Suppressor macrophage (primary cell): ENCODE data around the gene CCL5.
A peak's percentile ranks its signal among the peaks of the same experiment; 100 is the strongest.

Experiments
- DNase-seq, 4 experiments: peaks; one replicate each; pipeline ENCODE4 v3.0.0-alpha.2; 2020 to 2022
- total RNA-seq, 17 experiments: gene quantifications; one replicate each; lab custom pipeline; 2026; ENCODE audit warnings: mixed read lengths in 6 of 17, inconsistent platforms in 3 of 17; lab: John Stamatoyannopoulos, UW

The CCL5 gene
- 1.1 to 2,557 (median 7.2) reads per million in 17 experiments for total RNA-seq

DNA sequence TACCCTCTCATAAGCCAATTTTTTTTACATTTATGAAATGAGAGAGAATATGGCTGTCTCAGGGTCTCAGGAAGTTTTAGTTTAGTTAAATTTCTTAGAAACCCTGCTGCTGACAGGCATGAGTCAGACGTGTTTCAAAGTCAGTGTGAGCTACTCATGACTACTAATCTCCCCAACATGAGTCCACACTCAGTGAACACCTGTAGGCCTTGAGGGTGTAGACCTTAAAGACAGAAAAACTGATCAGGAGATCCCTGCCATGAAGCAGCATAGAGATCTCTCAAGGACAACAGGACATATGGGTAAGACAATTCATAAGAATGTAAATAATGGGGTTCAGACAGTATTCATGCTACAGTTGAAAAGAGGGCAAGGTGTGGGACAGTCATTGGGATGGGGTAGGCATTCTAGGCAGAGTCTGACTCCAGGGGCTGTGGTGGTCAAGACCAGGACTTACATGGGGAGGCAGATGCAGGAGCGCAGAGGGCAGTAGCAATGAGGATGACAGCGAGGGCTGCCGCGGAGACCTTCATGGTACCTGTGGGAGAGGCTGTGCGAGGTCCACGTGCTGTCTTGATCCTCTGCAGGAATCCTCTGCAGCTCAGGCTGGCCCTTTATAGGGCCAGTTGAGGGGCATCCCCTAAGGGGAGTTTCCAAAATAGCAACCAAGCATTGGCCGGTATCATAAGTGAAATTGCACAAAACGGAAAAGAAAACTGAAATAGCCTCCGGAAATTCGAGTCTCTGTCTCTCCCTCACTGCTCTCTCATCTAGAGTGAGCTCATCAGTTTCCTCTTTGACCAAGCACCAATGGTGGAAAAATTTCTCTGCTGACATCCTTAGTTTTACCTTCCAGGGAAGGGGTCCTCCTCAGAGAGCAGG lies at the start of gene CCL5:
CCL5 (minus strand) TSS at position 588 of the 882 bp plus-strand sequence.
- peak; percentile 40 to 71 (median 67) for DNase-seq

DNA sequence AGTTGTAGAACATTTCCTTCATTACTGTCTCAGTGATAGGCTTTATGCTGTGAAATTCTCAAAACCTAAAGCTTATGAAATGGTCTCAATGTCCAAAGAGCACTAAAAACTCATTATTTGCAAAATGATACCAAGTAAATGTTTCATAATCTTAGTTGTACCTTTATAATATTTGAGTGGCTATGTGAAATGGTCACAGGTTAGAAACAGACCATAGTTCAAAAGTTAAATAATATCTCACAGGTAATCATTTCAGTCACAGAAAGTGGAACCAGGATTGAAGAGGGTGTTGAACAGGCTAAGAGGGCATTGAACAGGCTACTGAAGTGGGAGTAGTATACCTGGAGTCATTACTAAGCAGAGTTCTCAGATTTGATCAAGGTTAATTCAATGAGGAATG lies 47.6 kb upstream of the CCL5 start:
- DNase-seq, result no peak

DNA sequence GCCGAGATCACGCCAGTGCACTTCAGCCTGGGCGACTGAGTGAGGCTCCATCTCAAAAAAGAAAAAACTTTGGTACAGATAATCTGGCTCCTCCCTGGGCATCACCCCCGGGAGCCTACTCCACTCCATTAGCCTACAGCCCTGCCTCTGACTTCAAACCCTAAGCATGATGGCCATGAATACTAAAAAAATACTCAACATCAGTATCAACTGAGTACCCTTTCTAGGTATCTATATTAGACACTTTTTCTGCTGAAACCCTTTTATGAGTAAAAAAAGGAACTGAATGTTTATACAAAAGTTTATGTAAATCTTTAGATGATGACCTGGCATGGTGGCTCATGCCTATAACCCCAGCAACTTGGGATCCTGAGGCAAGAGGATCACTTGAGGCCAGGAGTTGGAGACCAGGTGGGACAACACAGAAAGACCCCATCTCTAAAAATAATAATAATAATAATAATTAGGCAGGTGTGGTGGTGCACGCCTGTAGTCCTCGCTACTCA lies 43.5 kb upstream of the CCL5 start:
- DNase-seq, result no peak

DNA sequence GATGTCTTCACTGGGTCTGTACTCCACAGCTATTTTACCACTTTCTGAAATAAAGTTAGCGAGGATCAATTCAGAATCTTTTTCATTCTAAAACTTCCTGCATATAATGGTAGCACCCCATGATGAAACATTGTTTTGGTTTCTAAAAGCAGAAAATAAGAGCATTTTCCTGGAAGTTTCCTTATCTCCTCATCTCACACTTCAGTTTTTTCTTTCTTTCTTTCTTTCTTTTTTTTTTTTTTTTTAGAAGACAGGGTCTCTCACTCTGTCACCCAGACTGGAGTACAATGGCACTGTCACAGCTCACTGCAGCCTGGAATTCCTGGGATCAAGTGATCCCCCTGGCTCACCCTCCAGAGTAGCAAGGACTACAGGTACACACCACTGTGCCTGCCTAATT lies 40.1 kb upstream of the CCL5 start:
- DNase-seq, result no peak

DNA sequence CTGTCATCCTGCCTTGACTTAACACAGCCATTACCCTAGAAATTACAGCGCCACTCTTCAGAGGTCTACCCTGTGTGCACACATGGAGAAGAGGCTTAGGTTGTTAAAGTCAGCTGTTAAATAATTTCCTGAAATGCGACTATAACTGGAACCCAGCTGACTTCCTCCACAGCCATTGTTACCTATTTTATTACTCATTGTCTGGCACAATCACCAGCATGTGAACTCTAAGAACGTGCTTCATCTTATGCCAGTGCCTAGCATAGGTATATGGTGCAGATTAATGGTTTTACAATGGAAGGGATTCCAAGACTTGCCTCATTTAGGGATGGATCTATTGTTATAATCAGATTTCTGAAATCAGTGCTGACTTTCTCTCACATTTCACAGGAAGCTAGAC lies 38.5 kb upstream of the CCL5 start:
- peak in 2 of 4 experiments; percentile 13 for DNase-seq

DNA sequence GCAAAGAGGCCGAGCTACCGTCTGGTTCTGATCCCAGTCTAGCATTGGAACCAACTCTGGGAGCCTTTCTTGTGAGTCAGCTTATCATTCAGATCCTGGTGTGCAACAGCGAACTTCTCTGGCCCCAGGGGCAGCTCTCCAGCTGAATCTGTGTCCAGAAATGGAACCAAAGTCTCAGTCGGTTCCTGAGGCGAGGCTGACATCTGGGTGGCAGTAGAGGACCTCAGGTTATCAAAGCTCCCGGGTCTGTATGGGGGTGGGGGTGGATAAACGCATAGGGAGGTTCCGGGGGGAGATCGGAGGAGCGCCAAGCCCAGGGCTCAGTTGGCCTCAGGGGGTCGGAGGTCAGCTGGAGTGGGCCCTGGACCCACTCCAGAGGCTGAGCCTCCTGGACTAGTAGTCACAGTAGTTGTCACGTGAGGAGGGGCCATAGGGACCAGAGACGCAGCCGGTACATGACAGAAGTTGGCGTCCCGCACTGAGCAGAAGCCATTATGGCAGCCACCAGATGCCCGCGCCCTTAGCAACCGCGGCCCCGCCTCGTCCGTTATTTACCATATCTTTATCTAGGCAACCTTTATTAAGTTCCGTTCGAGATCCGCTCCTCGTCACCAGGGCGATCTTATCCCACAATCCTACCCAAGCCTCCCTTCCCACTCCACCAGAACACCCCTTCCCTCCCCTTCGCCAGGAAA lies 37.5 kb upstream of the CCL5 start:
- DNase-seq, result no peak

DNA sequence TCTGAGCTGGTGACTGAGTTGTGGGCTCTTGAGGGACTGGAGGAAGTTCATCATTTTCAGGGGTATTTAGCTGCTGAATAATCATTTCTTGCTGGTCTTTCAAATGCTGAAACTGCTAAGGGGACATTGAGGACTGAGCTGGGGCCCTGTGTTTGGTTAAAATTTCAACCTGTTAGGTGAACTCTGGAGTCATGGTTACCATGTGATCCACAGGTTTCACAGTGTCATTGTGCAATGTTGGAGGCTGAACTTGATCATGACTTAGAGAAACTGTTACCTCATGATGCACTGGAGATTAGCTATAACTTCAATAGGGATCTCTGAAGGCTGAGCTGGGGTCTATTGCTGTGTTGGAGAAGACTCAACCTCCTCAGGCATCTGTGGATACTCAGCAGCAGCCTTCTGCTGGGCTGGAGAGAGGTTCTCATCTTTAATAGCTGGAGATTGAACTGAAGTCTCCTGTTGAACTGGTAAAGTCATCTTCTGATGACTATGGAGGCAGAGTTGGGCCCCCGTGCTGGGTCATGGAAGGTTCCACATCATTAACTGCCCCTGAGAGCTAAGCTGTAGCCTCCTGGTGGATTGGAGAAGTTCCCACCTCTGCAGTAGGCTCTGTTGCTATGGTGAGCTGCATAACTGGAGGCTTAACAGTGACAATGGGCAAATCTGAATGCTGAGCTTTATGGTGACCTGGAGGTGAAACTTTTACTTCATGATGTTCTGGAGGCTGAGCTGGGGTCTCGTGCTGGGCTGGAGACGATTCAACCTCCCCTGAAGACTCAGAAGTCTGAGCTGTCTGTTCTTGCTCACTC lies 35.2 kb upstream of the CCL5 start:
- DNase-seq, result peak in 2 of 4 experiments; percentile 18 to 28

DNA sequence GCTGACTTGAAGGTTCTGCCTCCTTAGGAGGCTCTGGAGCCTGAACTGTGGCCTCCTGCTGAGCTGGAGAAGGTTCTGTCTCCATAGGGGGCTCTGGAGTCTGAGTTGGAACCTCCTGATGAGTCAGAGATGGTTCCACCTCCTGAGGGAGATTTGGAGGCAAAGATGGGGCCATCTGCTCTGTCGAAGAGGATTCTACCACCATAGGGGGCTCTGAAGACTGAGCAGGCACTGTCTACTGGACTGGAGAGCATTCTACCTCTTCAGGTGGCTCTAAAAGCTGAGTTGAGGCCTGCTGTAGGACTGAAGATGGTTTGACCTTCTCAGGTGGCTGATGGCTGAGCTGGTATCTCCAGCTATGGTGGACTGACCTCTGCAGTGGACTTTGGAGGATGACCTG lies 34.2 kb upstream of the CCL5 start:
- no peak for DNase-seq

DNA sequence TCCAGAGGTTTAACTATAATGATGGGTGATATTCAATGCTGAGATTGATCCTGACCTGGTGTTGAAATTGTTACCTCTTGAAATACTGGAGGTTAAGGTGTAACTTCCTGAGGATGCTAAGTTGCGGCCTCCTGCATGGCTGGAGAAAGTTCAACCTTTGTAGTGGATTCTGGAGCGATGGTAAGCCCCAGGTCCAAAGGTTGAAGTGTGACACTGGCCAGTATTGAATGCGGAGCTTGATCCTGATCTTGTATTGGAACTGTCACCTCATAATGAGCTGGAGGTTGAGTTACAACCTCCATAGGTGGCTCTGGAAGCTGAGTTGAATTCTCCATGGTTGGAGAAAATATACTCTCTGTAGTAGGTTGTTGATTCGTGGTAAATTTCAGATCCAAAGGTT lies 33.4 kb upstream of the CCL5 start:
- no peak for DNase-seq

DNA sequence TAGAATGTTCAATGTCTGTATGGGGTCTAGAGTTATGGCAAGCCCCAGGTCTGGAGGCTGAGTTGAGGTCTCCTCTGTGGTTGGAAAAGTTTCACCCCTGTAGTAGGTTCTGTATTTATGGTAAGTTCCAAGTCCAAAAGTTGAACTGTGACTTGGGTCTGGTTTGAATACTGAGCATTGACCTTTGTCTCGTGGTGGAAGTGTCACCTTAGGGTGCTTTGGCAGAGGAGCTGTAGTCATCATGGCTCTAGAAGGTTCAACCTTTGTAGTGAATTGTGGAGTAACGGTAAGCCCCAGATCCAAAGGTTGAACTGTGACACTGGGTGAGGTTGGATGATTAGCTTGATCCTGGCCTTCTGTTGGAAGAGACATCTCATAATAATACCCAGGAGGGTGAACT lies 32.8 kb upstream of the CCL5 start:
- DNase-seq, result no peak

DNA sequence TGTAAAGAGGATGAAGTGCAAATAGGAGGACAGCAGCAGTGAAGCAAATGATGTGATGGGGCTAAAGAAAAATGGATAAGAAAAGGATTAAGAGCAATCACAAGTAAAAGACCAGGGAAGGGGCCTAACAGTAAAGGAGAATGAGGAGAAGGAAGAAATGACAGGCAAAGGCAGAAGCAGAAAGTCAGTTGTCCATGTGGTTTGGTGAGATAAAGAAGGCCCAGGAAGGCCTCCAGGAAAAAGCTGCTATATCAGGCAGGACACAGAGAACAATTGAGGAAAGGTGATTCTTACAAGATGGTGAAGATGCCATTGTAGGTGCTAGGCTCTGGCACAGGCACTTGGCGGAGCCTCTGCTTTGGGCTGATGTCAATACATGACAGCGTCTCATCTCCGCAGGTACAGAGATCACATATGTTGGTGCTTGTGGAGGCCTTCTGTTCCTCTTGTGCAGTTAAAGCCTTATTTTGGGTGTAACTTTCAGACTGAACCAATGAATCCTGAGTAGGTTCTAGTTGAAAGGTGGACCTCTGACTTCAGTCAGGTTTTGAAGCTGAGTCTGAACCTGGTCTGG lies 32.3 kb upstream of the CCL5 start:
- DNase-seq, result no peak

DNA sequence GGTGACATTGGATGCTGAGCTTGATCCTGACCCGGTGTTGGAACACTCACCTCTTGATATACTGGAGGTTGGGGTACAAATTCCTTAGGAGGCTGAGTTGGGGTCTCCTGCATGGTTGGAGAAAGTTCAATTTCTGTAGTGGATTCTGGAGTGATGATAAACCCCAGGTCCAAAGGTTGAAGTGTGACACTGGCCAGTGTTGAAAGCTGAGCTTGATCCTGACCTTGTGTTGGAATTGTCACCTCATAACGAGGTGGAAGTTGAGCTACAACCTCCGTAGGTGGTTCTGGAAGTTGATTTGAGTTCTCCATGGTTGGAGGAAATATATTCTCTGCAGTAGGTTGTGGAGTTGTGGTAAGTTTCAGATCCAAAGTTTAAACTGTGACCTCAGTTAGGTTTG lies 29.2 kb upstream of the CCL5 start:
- DNase-seq, result no peak

DNA sequence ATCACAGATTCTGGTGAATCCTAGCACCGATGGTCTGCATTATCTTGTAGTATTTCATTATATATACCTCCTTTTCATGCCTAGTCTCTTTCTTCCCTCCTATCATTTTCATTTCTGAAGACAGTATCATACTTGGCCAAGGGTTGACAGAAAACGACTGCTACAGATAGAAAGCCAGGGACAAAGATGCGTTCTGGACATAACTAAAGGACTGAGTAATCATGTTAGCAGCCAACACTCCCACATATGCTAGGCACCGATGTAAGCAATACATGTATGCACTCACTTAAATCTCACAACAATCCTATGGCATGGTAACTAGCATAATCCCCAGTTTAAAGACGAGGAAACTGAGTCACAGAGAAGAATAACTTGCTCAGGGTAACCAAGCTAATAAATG lies 27.5 kb upstream of the CCL5 start:
- DNase-seq, result no peak

DNA sequence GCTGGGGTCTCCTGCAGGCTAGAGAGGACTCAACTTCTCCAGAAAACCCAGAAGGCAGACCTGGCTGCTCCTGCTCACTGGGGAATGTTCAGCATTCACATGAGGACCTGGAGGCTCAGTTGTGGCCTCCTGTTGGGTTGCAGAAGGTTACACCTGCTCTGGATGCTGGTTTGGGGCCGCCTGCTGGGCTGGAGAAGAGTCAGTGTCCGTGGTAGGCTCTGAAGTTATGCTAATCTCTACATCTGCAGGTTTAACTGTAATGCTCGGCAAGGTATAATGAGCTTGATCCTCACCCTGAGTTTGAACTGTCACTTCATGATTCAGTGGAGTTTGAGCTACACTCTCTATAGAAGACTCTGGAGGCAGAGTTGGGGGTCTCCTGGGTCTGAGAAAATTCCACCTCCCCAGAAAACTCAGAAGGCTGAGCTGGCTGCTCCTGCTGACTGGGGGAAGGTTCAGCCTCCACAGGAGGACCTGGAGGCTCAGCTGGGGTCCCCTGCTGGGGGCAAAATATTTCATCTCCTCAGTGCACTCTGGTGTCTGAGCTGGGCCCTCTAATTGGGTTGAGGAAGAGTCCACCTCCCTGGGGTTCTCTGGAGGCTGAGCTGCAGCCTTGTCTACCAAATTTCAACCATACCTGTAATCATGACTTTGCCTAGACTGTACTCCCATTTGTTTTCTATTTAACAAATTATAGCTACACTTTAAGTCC lies 26.9 kb upstream of the CCL5 start:
- DNase-seq, result no peak

DNA sequence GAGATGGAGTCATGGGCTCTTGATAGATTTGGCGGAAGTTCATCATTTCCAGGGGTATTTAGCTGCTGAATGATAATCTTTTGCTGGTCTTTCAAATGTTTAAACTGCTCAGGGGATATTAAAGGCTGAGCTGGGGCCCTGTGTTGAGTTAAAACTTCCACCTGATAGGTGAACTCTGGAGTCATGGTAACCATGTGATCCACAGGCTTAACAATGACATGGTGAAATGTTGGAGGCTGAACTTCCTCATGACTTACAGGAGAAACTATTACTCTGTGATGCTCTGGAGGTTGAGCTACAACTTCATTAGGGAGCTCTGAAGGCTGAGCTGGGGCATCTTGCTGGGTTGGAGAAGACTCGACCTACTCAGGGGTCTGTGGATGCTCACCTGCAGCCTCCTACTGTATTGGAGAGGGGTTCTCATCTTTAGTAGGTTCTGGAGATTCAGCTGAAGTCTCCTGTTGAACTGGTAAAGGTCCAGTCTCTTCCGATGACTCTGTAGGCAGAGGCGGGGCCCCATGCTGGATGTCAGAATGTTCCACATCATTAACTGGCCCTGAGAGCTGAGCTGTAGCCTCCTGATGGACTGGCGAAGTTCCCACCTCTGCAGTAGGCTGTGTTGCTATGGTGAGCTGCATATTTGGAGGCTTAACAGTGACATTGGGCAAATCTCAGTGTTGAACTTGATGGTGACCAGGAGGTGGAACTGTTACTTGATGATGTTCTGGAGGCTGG lies 26.2 kb upstream of the CCL5 start:
- no peak for DNase-seq

DNA sequence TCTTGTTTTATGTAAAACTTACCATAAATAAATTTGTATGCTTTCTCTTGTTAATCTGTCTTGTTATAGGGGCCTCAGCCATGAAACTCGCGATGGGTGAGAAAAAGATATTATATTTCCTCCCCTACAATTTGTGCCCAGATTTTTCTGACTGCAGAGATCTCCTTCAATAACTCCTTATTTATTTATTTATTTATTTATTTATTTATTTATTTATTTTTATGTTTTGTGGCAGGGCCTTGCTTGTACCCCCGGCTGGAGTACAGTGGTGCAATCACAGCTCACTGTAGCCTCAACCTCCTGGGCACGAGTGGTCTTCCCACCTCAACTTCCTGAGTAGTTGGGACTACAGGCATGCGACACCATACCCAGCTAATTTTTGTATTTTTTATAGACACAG lies 23.3 kb upstream of the CCL5 start:
- no peak for DNase-seq

DNA sequence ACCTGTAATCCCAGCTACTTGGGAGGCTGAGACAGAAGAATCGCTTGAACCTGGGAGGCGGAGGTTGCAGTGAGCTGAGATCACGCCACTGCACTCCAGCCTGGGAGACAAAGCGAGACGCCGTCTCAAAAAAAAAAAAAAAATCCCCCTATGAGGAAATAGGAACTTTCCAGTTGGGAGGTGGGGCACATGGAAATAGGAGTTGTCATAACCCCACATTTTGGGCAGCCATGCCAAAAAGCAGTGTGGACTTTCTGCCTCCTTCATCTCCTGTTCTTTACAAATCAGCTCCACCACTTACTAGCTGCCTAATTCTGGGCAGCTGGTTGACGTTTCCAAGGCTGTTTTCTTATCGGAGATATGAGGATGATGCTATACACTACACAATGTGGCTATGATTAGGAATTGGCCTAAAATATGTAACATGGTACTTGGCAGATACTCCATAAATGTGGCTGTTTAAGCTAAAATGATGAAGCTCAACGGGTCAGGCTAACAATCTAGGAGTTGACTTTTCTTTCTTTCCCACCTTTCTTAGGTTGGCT lies 21.5 kb upstream of the CCL5 start:
- no peak for DNase-seq

DNA sequence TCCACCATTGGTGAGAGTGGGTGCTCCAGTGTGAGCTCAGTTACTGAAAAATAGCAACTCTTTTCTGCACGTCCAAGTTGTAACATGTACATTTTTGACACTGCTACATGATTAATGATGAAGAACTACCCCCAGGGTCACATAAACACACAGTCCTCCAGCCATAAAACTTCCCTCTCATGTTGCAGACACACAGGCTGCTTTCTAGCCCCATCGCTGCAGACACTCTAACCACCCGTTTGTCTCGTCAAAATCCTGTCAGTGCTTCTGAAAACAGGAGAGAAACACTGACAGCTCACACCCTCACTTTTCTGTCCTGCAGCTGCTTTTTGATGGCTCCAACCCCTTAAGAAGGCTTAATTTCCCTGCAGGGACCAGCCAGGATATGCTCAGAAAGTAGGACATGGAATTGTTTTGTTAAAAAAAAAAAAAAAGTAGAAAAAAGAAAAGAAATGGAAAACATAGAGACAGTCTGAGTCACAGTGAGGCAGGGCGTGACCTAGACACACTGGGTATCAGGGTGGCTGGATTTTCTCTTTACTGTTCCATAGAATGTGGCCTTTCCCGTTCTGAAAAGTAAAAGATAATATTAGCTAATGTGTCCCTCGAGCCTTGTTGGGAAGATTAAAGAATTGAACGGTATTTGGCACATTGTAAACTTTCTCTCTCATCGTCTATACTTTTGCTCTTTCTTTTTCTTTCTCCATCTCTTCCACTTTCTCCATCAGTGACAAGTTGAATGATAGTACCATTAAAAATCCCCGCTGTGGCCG lies 20.7 kb upstream of the CCL5 start:
- no peak for DNase-seq

DNA sequence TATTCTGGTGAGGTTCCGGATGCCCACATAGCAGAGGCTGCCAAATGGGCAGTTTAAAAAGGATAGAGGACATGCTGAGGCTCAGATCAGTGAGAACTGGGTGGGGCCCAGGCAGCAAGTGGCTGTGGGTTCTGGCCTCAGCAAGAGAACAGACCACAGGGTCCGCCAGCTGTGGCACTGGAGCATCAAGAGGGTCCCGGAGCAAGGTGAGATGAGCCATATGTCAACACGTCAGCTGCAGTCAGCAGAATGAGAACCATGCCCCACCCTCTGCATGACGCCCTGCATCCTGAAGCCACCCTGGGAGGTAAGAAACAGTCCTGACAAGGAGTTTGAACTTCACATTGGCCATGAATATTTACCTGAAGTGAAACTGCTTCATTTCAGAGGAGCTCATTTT lies 20.1 kb upstream of the CCL5 start:
- DNase-seq, result no peak
